ENCODE data around the gene ZNF521.

DNA sequence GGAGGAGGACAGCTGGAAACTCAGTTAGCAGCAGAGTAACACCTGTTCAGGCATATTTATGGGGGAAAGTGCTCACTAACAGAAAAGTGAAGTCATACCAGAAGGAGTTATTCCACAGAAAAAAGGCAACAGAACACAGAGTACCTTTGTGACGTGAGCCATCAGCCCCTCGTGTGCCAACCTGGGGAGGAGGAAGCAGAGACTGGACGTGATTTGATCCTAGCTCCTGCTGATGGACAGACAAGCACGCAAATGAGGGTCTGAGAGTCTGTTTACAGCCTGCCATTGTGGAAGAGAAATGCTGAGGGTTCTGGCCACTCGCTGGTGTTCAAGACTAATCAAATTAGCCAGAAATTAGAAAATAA is 120.7 kb downstream of the ZNF521 start:
- no peak for TF ChIP-seq REST (IDR thresholded peaks at IDR 0.05; ENCODE audit: insufficient read depth in 1 of 2, low read depth in 2 of 2, low read length in 2 of 2)
- TF ChIP-seq POLR2AphosphoS5 (IDR thresholded peaks at IDR 0.05; ENCODE audit: low read depth, low read length): no peak
- no peak for TF ChIP-seq SIN3A (IDR thresholded peaks at IDR 0.05; ENCODE audit: borderline replicate concordance, insufficient read depth, low read length)
- no peak for TF ChIP-seq FOXP2 (optimal IDR thresholded peaks at IDR 0.05; ENCODE audit: borderline replicate concordance, extremely low read depth, extremely low read length, insufficient read depth)
- TF ChIP-seq TAF1 (IDR thresholded peaks at IDR 0.05; ENCODE audit: borderline replicate concordance, insufficient read depth, low read length): no peak

Measured in PFSK-1 (cell line).